HG03066 (cell line): ENCODE results near the gene NGFR.

Source experiments
- ATAC-seq: cut with Tn5 transposase; IDR thresholded peaks from one replicate; pipeline ENCODE4 v1.9.1; 2021; ENCODE audit warnings: low read depth; ENCODE audit not compliant: unreplicated experiment

Gene NGFR

GRCh38 chr17:49514071-49514721, 19.1 kb downstream of the NGFR start:
- ATAC-seq = no peak

GRCh38 chr17:49515196-49515770, 20.2 kb downstream of the NGFR start:
- ATAC-seq = peak; percentile 92

- ATAC-seq = no peak
Measured at GRCh38 chr17:49516180-49516579, 21.1 kb downstream of the NGFR start.

- ATAC-seq = no peak
Measured at GRCh38 chr17:49518346-49519078, 23.4 kb downstream of the NGFR start.

- no peak for ATAC-seq
Measured at GRCh38 chr17:49519781-49520180, 24.7 kb downstream of the NGFR start.

GRCh38 chr17:49520386-49521087, 25.4 kb downstream of the NGFR start:
- no peak for ATAC-seq

- ATAC-seq = no peak
Measured at GRCh38 chr17:49521088-49521450, 26.0 kb downstream of the NGFR start.

- no peak for ATAC-seq
Measured at GRCh38 chr17:49521471-49522356, 26.6 kb downstream of the NGFR start.

- no peak for ATAC-seq
Measured at GRCh38 chr17:49522357-49522890, 27.3 kb downstream of the NGFR start.

- no peak for ATAC-seq
Measured at GRCh38 chr17:49523196-49523595, 28.1 kb downstream of the NGFR start.

GRCh38 chr17:49523706-49524472, 28.8 kb downstream of the NGFR start:
- no peak for ATAC-seq

- ATAC-seq = no peak
Measured at GRCh38 chr17:49524473-49525359, 29.6 kb downstream of the NGFR start.

- no peak for ATAC-seq
Measured at GRCh38 chr17:49525831-49526741, 31.0 kb downstream of the NGFR start.

GRCh38 chr17:49527927-49528651, 33.0 kb downstream of the NGFR start:
- no peak for ATAC-seq

GRCh38 chr17:49528966-49529365, 33.9 kb downstream of the NGFR start:
- ATAC-seq = no peak

GRCh38 chr17:49530118-49530517, 35.0 kb downstream of the NGFR start:
- ATAC-seq = no peak

- no peak for ATAC-seq
Measured at GRCh38 chr17:49543860-49544259, 48.8 kb downstream of the NGFR start.
